Hepatocyte (in vitro differentiated cells): Measurements from ENCODE around the gene MAST3. TPM values are rescaled to one million over a fixed set of nuclear protein-coding genes. Genes with fewer than 3 reads are reported as not detected.

Experiments
- DNase-seq: peaks from one replicate; pipeline ENCODE4 v3.0.0-alpha.2; 2016; ENCODE audit warnings: low spot score
- H2AFZ ChIP-seq: fragments of 200-600 bp; sonication (generic); 2 replicates; pipeline ENCODE4 v1.6.0; 2016; ENCODE audit warnings: antibody characterized with exemption, mild to moderate bottlenecking
- H3K27ac ChIP-seq: fragments of 200-600 bp; sonication (generic); 2 replicates; pipeline ENCODE4 v1.5.1; 2016; ENCODE audit warnings: mild to moderate bottlenecking
- H3K27me3 ChIP-seq: fragments of 200-600 bp; sonication (generic); 2 replicates; pipeline ENCODE4 v1.6.1; 2016
- H3K36me3 ChIP-seq: fragments of 200-600 bp; sonication (generic); replicated peaks from 2 replicates; pipeline ENCODE4 v1.5.1; 2016; ENCODE audit warnings: low read depth; ENCODE audit not compliant: insufficient read depth
- H3K4me1 ChIP-seq: fragments of 200-600 bp; sonication (generic); 2 replicates; pipeline ENCODE4 v1.5.1; 2016; ENCODE audit warnings: mild to moderate bottlenecking, moderate library complexity; ENCODE audit not compliant: insufficient read depth
- H3K4me2 ChIP-seq: fragments of 200-600 bp; sonication (generic); 2 replicates; pipeline ENCODE4 v1.6.0; 2016
- H3K4me3 ChIP-seq: fragments of 200-600 bp; sonication (generic); 2 replicates; pipeline ENCODE4 v1.5.1; 2016; ENCODE audit warnings: mild to moderate bottlenecking
- H3K79me2 ChIP-seq: fragments of 200-600 bp; sonication (generic); 2 replicates; pipeline ENCODE4 v1.6.0; 2017; ENCODE audit warnings: mild to moderate bottlenecking
- H3K9me2 ChIP-seq: fragments of 200-600 bp; sonication (generic); replicated peaks from 2 replicates; pipeline ENCODE4 v1.6.0; 2017; ENCODE audit warnings: mild to moderate bottlenecking; ENCODE audit not compliant: insufficient read depth
- H3K9me3 ChIP-seq: fragments of 200-600 bp; sonication (generic); 2 replicates; pipeline ENCODE4 v1.5.1; 2016; ENCODE audit warnings: low read depth, mild to moderate bottlenecking
- H4K20me1 ChIP-seq: fragments of 200-600 bp; sonication (generic); 2 replicates; pipeline ENCODE4 v1.6.0; 2016; ENCODE audit warnings: mild to moderate bottlenecking; ENCODE audit not compliant: insufficient read depth, poor library complexity, severe bottlenecking
- EZH2 ChIP-seq: fragments of 200-600 bp; sonication (generic); IDR thresholded peaks from 2 replicates; pipeline ENCODE4 v1.6.1; 2016; ENCODE audit warnings: antibody characterized with exemption, mild to moderate bottlenecking, borderline replicate concordance
- EZH2phosphoT487 ChIP-seq: fragments of 200-600 bp; sonication (generic); IDR thresholded peaks from one replicate; pipeline ENCODE4 v1.6.1; 2018; ENCODE audit warnings: antibody characterized with exemption, mild to moderate bottlenecking, low read depth, moderate library complexity; ENCODE audit not compliant: unreplicated experiment, severe bottlenecking
- WGBS: methylation state at CpG from one replicate; pipeline ENCODE4 v1.1.6; 2016; ENCODE audit warnings: low lambda C conversion rate; ENCODE audit errors: missing lambda C conversion rate; 5-methylcytosine and 5-hydroxymethylcytosine counted together
- polyA plus RNA-seq: library from polyadenylated mRNA; unstranded; fragments of >200 nt; fragmentation: Nextera tagmentation; extraction: Ambion mirVana; gene quantifications from 2 replicates; pipeline ENCODE4 v1.2.1, GENCODE V29; 2016
- total RNA-seq: library from RNA; depleted of rRNA; stranded (reverse); fragments of >200 nt; gene quantifications from 2 replicates; pipeline ENCODE4 v1.2.3, GENCODE V29; 2014
- TF ChIP-seq, protein P1 (sequence below): fragments of 200-600 bp; sonication (generic); IDR thresholded peaks from 2 replicates; pipeline ENCODE4 v1.5.1; 2016; ENCODE audit warnings: antibody characterized with exemption, mild to moderate bottlenecking; ENCODE audit not compliant: poor library complexity

Gene MAST3
- total and polyA plus RNA-seq, 2 experiments from 2014 or later = 9.7 to 10.3 TPM

DNA sequence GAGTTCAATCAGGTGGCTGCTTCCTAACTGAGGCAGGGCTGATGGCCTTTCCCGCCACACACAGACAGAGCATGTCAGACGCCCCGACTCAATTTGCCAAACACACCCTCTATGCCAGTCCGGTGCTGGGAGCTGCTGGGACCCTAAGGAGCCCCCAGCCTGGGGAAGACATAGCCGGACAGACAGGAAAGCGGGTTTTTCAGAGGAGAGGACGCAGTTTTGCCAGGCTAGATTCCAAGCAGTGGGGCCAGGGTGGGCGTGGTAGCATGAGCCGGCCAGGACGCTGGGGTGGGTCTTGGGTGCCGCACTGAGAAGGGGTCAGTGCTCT, 19.8 kb downstream of the MAST3 start:
- Histone ChIP-seq H3K4me1 (peaks cover 12% of the 10 kb centered on the region), H3K27ac (no peak overlapping the region), H3K4me2 (peak overlapping the region; percentile 95), H3K36me3 (no peaks in the 10 kb centered on the region), H3K27me3 (no peaks in the 10 kb centered on the region), H3K9me3 (no peaks in the 10 kb centered on the region), H3K79me2 (peaks cover 7% of the 10 kb centered on the region), H2AFZ (peak overlapping the region; percentile 43), H3K9me2 (no peaks in the 10 kb centered on the region), H4K20me1 (peaks cover 14% of the 10 kb centered on the region), H3K4me3 (no peak overlapping the region)
- 48% methylated on average over 11 of the region's 11 CpGs for WGBS
- TF ChIP-seq, protein P1, sequence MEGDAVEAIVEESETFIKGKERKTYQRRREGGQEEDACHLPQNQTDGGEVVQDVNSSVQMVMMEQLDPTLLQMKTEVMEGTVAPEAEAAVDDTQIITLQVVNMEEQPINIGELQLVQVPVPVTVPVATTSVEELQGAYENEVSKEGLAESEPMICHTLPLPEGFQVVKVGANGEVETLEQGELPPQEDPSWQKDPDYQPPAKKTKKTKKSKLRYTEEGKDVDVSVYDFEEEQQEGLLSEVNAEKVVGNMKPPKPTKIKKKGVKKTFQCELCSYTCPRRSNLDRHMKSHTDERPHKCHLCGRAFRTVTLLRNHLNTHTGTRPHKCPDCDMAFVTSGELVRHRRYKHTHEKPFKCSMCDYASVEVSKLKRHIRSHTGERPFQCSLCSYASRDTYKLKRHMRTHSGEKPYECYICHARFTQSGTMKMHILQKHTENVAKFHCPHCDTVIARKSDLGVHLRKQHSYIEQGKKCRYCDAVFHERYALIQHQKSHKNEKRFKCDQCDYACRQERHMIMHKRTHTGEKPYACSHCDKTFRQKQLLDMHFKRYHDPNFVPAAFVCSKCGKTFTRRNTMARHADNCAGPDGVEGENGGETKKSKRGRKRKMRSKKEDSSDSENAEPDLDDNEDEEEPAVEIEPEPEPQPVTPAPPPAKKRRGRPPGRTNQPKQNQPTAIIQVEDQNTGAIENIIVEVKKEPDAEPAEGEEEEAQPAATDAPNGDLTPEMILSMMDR = no peak
- TF ChIP-seq EZH2 = no peak
- no peak for TF ChIP-seq EZH2phosphoT487
- no peak for DNase-seq

DNA sequence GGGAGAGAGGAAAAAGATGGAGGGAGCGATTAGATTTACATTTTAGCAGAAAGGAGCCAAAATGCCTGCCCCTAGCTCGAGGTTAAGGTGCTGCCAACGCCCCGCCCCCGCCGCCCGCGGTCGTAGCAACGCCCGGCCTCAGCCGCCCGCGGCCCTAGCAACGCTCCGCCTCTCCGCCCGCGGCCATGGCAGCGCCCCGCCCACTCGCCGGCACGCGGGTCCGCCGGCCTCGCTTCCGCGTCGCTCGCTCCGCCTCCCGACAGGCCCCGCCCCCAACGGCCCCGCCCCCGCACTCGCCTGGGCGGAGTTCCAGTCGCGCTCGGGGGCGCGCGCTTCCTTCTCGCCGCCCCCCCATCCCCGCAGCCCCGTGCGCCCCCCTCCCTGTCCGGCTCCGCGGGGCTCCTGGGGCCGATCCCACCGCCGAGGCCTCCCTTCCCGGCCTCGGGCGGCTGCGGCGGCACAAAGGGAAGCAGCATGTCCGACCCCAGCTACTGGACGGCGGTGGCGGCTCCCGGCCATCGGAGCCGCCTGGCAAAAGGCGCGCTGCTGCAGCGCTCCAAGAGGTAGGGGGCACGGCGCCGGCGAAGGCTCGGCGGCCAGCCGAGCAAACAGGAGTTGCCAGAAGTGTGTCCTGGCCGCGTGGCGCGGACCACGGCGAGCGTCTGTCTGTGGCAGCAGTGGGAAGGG, 20.3 kb downstream of the MAST3 start:
- Histone ChIP-seq H3K27ac (peak overlapping the region; percentile 50), H3K79me2 (peaks cover 7% of the 10 kb centered on the region), H3K4me1 (peaks cover 12% of the 10 kb centered on the region), H3K4me2 (peak overlapping the region; percentile 95), H3K9me2 (no peaks in the 10 kb centered on the region), H3K4me3 (peak overlapping the region; percentile 81), H3K9me3 (no peaks in the 10 kb centered on the region), H3K27me3 (no peaks in the 10 kb centered on the region), H4K20me1 (peaks cover 14% of the 10 kb centered on the region), H3K36me3 (no peaks in the 10 kb centered on the region), H2AFZ (peak overlapping the region; percentile 67)
- DNase-seq = peak; percentile 97
- 2% methylated on average over 42 of the region's 86 CpGs for WGBS
- TF ChIP-seq, protein P1 = peak; percentile 6
- TF ChIP-seq EZH2phosphoT487 (no peak), EZH2 (no peak)

DNA sequence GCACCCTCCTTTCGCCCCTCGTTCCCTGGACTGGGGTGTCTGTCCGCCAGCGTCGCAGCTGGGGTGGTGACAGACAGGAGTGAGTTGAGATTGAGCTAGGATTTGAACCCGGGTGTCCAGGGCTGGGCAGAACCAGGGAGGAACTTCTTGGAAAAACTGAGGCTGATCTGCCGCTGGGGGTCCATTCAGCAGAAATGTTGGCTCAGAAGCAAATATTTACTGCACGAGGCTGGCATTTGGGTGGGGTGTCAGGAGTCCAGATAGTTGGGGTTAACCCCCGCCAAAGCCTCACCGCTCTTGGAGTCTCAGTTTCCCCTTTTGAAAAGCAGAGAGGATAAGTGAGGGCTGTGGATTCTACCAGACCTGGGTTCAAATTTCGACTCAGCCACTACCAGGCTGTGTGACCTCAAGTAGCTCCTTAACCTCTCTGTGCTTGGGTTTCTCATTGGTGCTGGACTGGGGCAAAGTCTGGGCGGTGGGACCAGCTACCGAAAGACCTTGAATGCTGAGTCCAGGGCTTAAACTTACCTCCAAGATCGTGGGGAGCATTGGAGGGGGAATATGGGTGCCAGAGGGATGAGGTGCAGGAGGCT, 20.9 kb downstream of the MAST3 start:
- Histone ChIP-seq H3K36me3 (no peaks in the 10 kb centered on the region), H3K79me2 (peaks cover 7% of the 10 kb centered on the region), H3K27me3 (no peaks in the 10 kb centered on the region), H3K27ac (peak overlapping the region; percentile 50), H3K4me2 (peak overlapping the region; percentile 95), H2AFZ (peak overlapping the region; percentile 67), H3K4me1 (peaks cover 12% of the 10 kb centered on the region), H4K20me1 (peaks cover 14% of the 10 kb centered on the region), H3K9me3 (no peaks in the 10 kb centered on the region), H3K4me3 (peak overlapping the region; percentile 81), H3K9me2 (no peaks in the 10 kb centered on the region)
- TF ChIP-seq, protein P1 = no peak
- TF ChIP-seq EZH2 (no peak), EZH2phosphoT487 (no peak)
- 44% methylated on average over 14 of the region's 14 CpGs for WGBS
- DNase-seq = no peak
